C4-2B (cell line): ENCODE measurements around the gene ADGRD1.

Experiments used
- CTCF ChIP-seq: fragments of 450-650 bp; conservative IDR thresholded peaks from 2 replicates; pipeline ENCODE4 v1.5.1; 2017; ENCODE audit warnings: mild to moderate bottlenecking
- ZFX ChIP-seq: fragments of 450-650 bp; IDR thresholded peaks from 2 replicates; pipeline ENCODE4 v1.6.1; 2017

- TF ChIP-seq CTCF (no peak), ZFX (no peak)
Observed at GRCh38 chr12:131123817-131124216, 170.1 kb downstream of the ADGRD1 start.
